ENCODE data around the gene PSMC5.
"Not testable (repeated sequence)": the region's sequence is repeated elsewhere in the genome, so short reads cannot be mapped to it uniquely, and the experiment has no call there.

PSMC5 gene

DNA sequence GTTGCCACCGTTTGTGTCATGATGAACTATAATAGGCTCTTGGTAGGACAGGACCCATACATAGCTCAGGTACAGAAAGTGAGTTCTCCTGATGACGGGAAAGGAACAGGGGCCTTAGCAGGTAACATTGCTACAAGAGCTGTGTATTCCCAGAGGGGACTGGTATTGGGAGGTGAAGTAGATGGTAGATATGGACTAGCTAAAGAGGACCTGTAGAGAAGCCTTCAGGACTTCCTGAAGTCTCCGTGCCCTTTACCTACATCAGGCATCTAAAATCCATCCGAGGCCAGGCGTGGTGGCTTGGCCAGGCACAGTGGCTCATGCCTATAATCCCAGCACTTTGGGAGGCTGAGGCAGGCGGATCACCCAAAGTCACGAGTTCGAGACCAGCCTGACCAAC, 28.0 kb downstream of the PSMC5 start:
- peaks cover 3% of the 10 kb centered on the region; the same call in 1 of the 2 replicates for H3K27me3 ChIP-seq (replicated peaks; ENCODE audit: control insufficient read depth, insufficient read depth, low read length)
- no peaks in the 10 kb centered on the region for H3K36me3 ChIP-seq (ENCODE audit: control insufficient read depth, insufficient read depth, low read length)
- H3K4me3 ChIP-seq (replicated peaks; ENCODE audit: low read depth, low read length), result no peak overlapping the region
- DNase-seq (ENCODE audit: extremely low read depth, insufficient read length), result no peak
- TF ChIP-seq, protein P1, sequence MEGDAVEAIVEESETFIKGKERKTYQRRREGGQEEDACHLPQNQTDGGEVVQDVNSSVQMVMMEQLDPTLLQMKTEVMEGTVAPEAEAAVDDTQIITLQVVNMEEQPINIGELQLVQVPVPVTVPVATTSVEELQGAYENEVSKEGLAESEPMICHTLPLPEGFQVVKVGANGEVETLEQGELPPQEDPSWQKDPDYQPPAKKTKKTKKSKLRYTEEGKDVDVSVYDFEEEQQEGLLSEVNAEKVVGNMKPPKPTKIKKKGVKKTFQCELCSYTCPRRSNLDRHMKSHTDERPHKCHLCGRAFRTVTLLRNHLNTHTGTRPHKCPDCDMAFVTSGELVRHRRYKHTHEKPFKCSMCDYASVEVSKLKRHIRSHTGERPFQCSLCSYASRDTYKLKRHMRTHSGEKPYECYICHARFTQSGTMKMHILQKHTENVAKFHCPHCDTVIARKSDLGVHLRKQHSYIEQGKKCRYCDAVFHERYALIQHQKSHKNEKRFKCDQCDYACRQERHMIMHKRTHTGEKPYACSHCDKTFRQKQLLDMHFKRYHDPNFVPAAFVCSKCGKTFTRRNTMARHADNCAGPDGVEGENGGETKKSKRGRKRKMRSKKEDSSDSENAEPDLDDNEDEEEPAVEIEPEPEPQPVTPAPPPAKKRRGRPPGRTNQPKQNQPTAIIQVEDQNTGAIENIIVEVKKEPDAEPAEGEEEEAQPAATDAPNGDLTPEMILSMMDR (IDR thresholded peaks at IDR 0.05; ENCODE audit: insufficient read depth, low read length, poor library complexity, severe bottlenecking), result no peak

DNA sequence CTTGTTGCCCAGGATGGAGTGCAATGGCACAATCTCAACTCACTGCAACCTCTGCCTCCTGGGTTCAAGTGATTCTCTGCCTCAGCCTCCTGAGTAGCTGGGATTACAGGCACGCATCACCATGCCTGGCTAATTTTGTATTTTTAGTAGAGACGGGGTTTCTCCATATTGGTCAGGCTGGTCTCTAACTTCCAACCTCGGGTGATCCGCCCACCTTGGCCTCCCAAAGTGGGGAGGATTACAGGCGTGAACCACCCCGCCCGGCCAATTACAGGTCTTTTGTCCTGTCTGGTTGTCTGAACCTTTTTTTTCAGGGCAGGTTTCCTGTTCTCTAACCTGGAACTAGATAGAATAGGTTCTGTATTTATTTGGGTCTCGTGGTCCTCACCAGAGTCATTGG, 29.2 kb downstream of the PSMC5 start:
- not testable (repeated sequence) for H3K27me3 ChIP-seq (replicated peaks; ENCODE audit: control insufficient read depth, insufficient read depth, low read length); H3K4me3 ChIP-seq (replicated peaks; ENCODE audit: low read depth, low read length); H3K36me3 ChIP-seq (ENCODE audit: control insufficient read depth, insufficient read depth, low read length); DNase-seq (ENCODE audit: extremely low read depth, insufficient read length)

DNA sequence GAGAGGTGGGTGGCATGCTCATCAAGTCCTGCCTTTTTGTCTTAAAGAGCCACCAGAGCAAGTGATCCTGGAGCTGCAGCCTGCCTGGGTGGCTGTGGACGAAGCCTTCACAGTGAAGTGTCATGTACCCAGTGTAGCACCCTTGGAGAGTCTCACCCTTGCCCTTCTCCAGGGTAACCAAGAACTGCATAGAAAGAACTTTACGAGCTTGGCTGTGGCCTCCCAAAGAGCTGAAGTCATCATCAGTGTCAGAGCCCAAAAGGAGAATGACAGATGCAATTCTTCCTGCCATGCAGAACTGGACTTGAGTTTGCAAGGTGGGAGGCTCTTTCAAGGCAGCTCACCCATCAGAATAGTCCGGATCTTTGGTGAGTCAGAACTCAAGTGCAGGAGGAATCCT, 32.0 kb downstream of the PSMC5 start:
- TF ChIP-seq, protein P1 (IDR thresholded peaks at IDR 0.05; ENCODE audit: insufficient read depth, low read length, poor library complexity, severe bottlenecking), result no peak
- Histone ChIP-seq H3K4me3 (replicated peaks; ENCODE audit: low read depth, low read length) (no peak overlapping the region), H3K36me3 (ENCODE audit: control insufficient read depth, insufficient read depth, low read length) (no peaks in the 10 kb centered on the region), H3K27me3 (replicated peaks; ENCODE audit: control insufficient read depth, insufficient read depth, low read length) (peaks cover 3% of the 10 kb centered on the region; the same call in 1 of the 2 replicates)
- DNase-seq (ENCODE audit: extremely low read depth, insufficient read length), result no peak

DNA sequence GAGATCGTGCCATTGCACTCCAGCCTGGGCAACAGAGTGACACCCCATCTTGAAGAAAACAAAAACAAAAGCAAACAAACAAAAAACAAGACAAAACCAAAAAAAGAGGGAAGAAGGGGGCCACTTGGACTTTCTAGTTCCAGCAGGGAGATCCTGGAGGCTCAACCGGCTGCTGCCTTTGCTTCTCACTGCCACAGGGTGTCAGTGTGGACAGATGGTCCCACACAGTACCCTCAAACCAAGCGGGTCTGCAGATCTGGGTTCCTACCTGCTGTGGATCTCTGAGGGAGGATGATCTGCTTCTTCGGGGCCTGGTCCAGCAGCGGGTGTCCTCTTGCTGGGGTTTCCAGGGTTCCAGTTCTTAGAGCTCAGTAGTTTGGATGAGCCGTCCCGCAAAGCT, 39.4 kb downstream of the PSMC5 start:
- not testable (repeated sequence) for H3K36me3 ChIP-seq (ENCODE audit: control insufficient read depth, insufficient read depth, low read length); DNase-seq (ENCODE audit: extremely low read depth, insufficient read length); H3K27me3 ChIP-seq (replicated peaks; ENCODE audit: control insufficient read depth, insufficient read depth, low read length); H3K4me3 ChIP-seq (replicated peaks; ENCODE audit: low read depth, low read length)
- TF ChIP-seq, protein P1 (IDR thresholded peaks at IDR 0.05; ENCODE audit: insufficient read depth, low read length, poor library complexity, severe bottlenecking), result peak; percentile 28

DNA sequence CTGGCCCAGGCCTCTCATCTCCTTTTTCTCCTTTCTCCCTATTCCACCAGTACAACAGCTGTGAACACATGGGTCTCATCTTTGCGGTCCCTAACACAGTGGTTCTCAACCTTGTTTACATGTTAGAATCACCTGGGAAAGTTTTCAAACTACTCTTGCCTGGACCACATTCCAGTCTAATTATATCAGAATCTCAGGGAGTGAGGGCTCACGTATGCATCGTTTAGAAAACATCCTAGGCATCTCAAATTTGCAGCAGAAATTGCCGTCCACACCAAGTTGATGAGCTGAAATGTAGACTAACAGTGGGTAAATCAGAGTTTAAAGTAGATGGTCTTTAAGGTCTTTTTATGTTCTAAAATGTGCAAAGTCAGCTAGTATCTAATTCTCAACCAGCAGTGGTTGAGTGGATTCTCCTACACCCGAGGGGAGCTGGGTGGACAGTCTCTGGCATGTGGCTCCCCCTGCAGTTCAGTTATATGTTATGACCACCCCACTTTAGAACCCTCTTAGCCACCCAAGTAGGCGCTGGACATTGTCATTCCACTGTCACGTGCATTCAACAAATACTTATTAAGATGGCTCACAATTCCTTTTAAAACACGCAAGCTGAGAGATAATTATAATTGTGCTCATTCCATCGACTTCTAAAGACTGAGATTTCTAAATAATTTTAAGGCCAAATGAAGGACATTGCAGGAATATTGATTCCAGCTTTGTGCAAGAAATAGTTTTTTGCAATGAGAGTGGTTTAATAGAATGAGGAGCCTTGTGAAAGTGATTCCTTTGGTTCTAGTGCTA, 42.5 kb downstream of the PSMC5 start:
- H3K27me3 ChIP-seq (replicated peaks; ENCODE audit: control insufficient read depth, insufficient read depth, low read length); H3K4me3 ChIP-seq (replicated peaks; ENCODE audit: low read depth, low read length); H3K36me3 ChIP-seq (ENCODE audit: control insufficient read depth, insufficient read depth, low read length); DNase-seq (ENCODE audit: extremely low read depth, insufficient read length): not testable (repeated sequence)
- TF ChIP-seq, protein P1 (IDR thresholded peaks at IDR 0.05; ENCODE audit: insufficient read depth, low read length, poor library complexity, severe bottlenecking), result peak; percentile 26

DNA sequence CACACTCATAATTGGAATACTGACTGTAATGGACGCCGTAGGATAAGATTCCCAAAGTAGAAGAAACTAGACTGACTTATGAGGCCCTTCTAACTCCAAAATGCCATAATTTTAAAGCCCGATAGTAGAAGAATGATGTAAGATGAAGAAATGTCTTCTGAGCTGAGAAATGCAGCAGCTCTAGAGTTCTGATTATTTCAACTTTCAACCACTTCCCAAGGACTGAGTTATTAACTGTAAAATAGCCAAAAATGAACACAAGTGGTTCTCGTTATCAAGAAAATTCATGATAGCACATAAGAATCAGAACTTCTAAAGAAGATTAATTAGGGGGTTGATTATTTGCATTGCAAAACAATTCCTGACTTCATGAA, 43.0 kb downstream of the PSMC5 start:
- H3K27me3 ChIP-seq (replicated peaks; ENCODE audit: control insufficient read depth, insufficient read depth, low read length); H3K36me3 ChIP-seq (ENCODE audit: control insufficient read depth, insufficient read depth, low read length); H3K4me3 ChIP-seq (replicated peaks; ENCODE audit: low read depth, low read length); DNase-seq (ENCODE audit: extremely low read depth, insufficient read length): not testable (repeated sequence)

DNA sequence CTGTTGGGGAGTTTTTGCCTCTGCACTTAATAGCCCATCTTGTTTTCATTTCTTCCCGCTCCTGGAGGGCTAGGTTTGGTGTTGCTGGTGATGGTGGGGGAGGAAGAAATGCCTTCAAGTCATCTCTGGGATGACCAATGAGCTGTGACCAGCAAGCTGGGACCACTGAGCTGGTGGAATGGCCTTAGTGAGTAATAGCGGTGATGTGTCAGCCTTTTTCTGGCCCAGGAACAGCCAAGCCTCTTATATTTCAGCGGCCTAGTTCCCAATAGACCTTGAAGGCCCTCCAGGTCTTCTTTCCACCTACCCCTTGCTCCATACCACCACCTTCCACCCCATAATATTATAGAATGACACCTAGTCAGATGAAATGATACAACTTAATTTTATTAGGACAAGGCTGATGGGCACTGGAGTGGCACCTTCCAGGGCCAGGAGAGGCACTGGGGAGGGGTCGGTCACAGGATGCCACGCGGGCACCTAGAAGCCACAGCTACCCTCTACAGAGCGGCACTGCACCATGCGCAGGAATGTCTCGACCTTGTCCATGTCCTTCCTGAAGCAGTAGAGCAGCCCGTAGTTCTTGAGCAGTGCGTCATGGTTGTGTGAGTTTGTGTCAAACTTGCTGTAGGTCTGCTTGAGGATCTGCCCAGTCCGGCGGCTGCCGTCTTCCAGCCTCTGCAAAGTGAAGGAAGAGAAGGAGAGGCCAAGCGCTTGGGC, 44.6 kb downstream of the PSMC5 start:
- DNase-seq (ENCODE audit: extremely low read depth, insufficient read length); H3K36me3 ChIP-seq (ENCODE audit: control insufficient read depth, insufficient read depth, low read length); H3K4me3 ChIP-seq (replicated peaks; ENCODE audit: low read depth, low read length): not testable (repeated sequence)

DNA sequence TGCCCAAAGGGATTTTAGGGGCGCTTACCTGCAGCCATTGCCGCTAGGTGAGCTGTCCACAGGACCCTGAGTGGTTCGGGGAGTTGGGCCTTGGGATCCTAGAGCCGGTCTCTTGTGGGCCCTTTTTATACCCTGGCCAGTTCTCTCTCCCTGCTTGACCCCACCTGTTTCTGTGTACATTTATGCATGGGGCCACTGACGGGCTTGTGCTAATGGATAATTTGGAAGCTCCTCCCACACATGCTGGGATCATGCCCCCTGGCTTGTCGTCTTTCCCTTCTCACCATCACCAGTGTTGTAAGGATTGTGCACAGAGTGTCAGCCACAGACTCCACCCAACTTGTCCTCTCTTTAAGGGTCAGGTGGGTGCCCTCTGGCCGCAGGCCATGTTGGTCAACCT, 46.3 kb downstream of the PSMC5 start, which contains the start of gene CSH2:
Gene CSH2 (minus strand): TSS at position 101 of the 400 bp plus-strand sequence. CDS start 63 bp downstream, at position 38.
- not testable (repeated sequence) for H3K27me3 ChIP-seq (replicated peaks; ENCODE audit: control insufficient read depth, insufficient read depth, low read length); H3K4me3 ChIP-seq (replicated peaks; ENCODE audit: low read depth, low read length); H3K36me3 ChIP-seq (ENCODE audit: control insufficient read depth, insufficient read depth, low read length); DNase-seq (ENCODE audit: extremely low read depth, insufficient read length)

More for the DNA sequence above, 44.6 kb downstream of the PSMC5 start:
- not testable (repeated sequence) for H3K27me3 ChIP-seq (replicated peaks; ENCODE audit: control insufficient read depth, insufficient read depth, low read length)

DNA sequence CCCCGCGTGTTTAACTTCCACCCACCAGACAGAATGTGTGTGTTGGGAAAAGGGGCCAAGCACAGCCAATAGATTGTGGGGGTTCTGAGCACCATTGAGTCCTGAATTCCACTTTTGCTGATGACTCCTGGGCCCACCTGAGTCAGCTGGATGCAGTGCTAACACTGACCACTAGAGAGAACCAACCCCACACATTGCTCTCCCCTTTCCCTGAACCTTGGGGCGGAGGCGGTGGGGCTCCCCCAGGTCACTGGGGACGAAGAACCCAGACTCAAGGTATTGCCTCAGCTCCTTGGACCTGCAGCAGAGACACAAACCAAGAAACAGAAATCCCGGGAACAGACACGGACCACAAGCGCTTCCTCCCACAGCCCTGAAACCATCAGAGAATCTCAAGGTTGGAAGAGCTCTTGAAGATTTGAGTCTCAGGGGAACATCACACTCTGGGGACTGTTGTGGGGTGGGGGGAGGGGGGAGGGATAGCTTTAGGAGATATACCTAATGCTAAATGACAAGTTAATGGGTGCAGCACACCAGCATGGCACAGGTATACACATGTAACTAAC, 46.9 kb downstream of the PSMC5 start:
- DNase-seq (ENCODE audit: extremely low read depth, insufficient read length); H3K27me3 ChIP-seq (replicated peaks; ENCODE audit: control insufficient read depth, insufficient read depth, low read length); H3K36me3 ChIP-seq (ENCODE audit: control insufficient read depth, insufficient read depth, low read length); H3K4me3 ChIP-seq (replicated peaks; ENCODE audit: low read depth, low read length): not testable (repeated sequence)
